ENCODE measurements around the gene CTF1. TPM values are rescaled to one million over a fixed set of nuclear protein-coding genes. Genes with fewer than 3 reads are reported as not detected.

The CTF1 gene
- polyA plus RNA-seq, 1 experiment = 22.2 TPM

DNA sequence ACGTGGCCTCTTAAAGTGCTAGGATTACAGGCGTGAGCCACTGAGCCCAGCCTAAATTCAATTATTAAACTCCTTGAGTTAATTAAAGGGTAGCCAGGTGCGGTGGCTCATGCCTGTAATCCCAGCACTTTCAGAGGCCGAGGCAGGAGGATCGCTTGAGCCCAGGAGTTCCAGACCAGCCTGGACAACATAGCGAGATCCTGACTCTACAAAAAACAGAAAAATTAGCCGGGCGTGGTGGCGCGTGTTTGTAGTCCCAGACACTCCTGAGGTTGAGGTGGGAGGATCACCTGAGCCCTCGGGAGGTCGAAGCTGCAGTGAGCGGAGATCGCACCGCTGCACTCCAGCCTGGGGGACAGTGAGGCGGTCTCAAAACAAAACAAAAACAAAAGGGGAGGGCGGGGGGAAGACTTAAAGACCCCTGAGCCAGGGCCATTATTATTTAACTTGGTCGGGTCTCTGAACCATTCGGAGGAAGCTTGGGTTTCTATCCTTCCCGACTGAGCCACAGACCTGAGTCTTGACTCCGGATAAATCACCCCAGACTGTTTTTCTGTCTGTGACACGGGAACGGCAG is 22.1 kb upstream of the CTF1 start:
- TF ChIP-seq, protein P1, sequence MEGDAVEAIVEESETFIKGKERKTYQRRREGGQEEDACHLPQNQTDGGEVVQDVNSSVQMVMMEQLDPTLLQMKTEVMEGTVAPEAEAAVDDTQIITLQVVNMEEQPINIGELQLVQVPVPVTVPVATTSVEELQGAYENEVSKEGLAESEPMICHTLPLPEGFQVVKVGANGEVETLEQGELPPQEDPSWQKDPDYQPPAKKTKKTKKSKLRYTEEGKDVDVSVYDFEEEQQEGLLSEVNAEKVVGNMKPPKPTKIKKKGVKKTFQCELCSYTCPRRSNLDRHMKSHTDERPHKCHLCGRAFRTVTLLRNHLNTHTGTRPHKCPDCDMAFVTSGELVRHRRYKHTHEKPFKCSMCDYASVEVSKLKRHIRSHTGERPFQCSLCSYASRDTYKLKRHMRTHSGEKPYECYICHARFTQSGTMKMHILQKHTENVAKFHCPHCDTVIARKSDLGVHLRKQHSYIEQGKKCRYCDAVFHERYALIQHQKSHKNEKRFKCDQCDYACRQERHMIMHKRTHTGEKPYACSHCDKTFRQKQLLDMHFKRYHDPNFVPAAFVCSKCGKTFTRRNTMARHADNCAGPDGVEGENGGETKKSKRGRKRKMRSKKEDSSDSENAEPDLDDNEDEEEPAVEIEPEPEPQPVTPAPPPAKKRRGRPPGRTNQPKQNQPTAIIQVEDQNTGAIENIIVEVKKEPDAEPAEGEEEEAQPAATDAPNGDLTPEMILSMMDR (IDR thresholded peaks at IDR 0.05; ENCODE audit: insufficient read depth, low read depth, low read length) = no peak
- no peak for DNase-seq (ENCODE audit: low read depth)
- ChIA-PET CTCF (interaction anchor here (0.6 to 2.1 kb wide), 5 partner anchors 21 to 67 kb away, joined by 3 to 8 read pairs (median 3); no protein-coding TSS in a partner anchor), POLR2A (interaction anchor here (0.9 to 1.2 kb wide), 2 partner anchors 28 to 69 kb away, joined by 4 to 5 read pairs; no protein-coding TSS in a partner anchor)
- H3K27me3 ChIP-seq (ENCODE audit: control insufficient read depth, insufficient read depth, low read length) = no peaks in the 10 kb centered on the region; the same call in 1 of the 2 replicates
- peak overlapping the region; percentile 71 for H3K4me3 ChIP-seq (ENCODE audit: low read depth, low read length)
- H3K36me3 ChIP-seq (ENCODE audit: control insufficient read depth, insufficient read depth, low read length) = peaks cover 6% of the 10 kb centered on the region

- POLR2A ChIA-PET = interaction anchor here (0.9 to 1.2 kb wide), 2 partner anchors 27 to 70 kb away, joined by 4 to 5 read pairs; no protein-coding TSS in a partner anchor
- H3K27me3 ChIP-seq (ENCODE audit: control insufficient read depth, insufficient read depth, low read length) = no peaks in the 10 kb centered on the region; the same call in 1 of the 2 replicates
- DNase-seq (ENCODE audit: low read depth) = peak; percentile 39
- H3K4me3 ChIP-seq (ENCODE audit: low read depth, low read length) = peak overlapping the region; percentile 71
- CTCF ChIA-PET = interaction anchor here (0.7 to 2.9 kb wide), 9 partner anchors 18 to 69 kb away, joined by 3 to 12 read pairs (median 4); no protein-coding TSS in a partner anchor
- peaks cover 6% of the 10 kb centered on the region for H3K36me3 ChIP-seq (ENCODE audit: control insufficient read depth, insufficient read depth, low read length)
- TF ChIP-seq, protein P1 (IDR thresholded peaks at IDR 0.05; ENCODE audit: insufficient read depth, low read depth, low read length) = no peak
Measured at GRCh38 chr16:30874821-30875717, 21.3 kb upstream of the CTF1 start.

DNA sequence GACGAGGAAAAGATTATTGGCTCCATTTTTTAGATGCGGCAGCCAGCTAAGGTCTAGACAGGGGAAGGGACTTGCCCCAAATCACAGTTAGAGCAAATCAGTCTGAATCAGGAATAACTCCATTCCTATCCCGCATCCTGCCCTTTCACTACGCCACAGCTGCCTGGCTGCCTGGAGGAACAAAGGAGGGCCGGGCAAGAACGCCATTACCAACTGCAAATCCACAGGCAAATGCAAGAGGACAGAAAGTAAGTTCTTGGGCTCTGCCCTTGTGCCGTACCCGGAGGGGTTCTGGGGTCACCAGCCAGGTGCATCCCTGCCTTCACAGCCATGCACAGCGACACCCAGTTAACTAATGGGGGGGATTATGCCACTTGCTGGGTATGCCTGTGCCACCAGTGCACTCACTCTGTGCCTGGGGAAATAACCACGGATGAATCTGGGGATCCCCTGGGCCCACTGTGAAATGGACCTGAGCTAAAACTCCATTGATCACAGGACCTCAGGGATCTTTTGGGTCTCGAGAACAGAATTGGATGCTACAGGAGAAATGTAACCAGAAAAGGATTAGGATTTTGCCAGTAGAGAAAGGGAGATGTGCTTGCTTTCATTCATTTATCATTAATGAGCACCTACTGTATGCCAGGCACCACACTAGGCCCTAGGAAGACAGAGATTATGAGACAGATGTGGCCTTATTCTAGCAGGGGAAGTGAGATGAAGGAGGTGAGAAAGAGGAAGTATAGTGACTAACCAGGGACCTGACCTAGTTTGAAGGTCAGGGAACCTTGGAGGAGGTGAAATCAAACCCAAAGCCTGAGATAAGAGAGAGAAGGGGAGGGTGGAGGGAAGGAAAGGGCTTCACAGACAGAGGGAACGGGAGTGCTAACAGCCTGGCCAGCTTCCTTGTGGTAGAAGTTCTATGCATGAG is 20.3 kb upstream of the CTF1 start:
- Histone ChIP-seq H3K27me3 (ENCODE audit: control insufficient read depth, insufficient read depth, low read length) (no peaks in the 10 kb centered on the region), H3K4me3 (ENCODE audit: low read depth, low read length) (peak overlapping the region; percentile 71), H3K36me3 (ENCODE audit: control insufficient read depth, insufficient read depth, low read length) (peaks cover 4% of the 10 kb centered on the region)
- no peak for DNase-seq (ENCODE audit: low read depth)
- TF ChIP-seq, protein P1 (IDR thresholded peaks at IDR 0.05; ENCODE audit: insufficient read depth, low read depth, low read length) = no peak
- CTCF ChIA-PET = interaction anchor here (0.9 to 2.9 kb wide), 10 partner anchors 17 to 70 kb away, joined by 3 to 12 read pairs (median 4); partner anchors contain the start of gene BCL7C
- POLR2A ChIA-PET = no interaction called here

DNA sequence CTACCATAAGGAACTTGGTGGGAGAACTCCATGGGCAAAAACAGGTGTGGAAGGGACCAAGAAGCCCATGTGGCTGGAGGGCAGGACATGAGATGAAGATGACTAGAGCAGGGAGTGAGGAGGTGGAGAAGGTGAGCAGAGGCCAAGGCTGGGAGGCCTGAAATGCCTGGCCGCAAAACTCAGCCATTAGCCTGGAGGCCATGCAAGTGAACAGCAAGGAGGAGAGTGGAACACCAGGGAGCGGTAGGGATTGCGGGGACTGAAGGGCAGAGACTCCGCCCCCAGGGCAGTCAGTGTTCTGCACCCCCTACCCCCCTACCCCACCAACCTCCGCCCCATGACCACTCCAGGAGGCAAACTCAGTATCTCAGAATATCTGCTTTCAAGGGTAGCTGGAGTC is 19.5 kb upstream of the CTF1 start:
- ChIA-PET CTCF (interaction anchor here (0.6 to 2.9 kb wide), 7 partner anchors 15 to 1033 kb away, joined by 3 to 12 read pairs (median 4); partner anchors contain the start of gene BCL7C), POLR2A (interaction anchor here (0.7 kb wide), 1 partner anchor 72 kb away, joined by 8 read pairs; no protein-coding TSS in a partner anchor)
- TF ChIP-seq, protein P1 (IDR thresholded peaks at IDR 0.05; ENCODE audit: insufficient read depth, low read depth, low read length) = no peak

More for the DNA sequence above, 19.5 kb upstream of the CTF1 start:
- Histone ChIP-seq H3K36me3 (ENCODE audit: control insufficient read depth, insufficient read depth, low read length) (peaks cover 6% of the 10 kb centered on the region), H3K27me3 (ENCODE audit: control insufficient read depth, insufficient read depth, low read length) (no peaks in the 10 kb centered on the region), H3K4me3 (ENCODE audit: low read depth, low read length) (no peak overlapping the region)
- no peak for DNase-seq (ENCODE audit: low read depth)
